ENCODE measurements around the gene PSMB9.

- TF ChIP-seq FOS (IDR thresholded peaks at IDR 0.05; ENCODE audit: low read depth, low read length) = no peak
- TF ChIP-seq, protein P1, sequence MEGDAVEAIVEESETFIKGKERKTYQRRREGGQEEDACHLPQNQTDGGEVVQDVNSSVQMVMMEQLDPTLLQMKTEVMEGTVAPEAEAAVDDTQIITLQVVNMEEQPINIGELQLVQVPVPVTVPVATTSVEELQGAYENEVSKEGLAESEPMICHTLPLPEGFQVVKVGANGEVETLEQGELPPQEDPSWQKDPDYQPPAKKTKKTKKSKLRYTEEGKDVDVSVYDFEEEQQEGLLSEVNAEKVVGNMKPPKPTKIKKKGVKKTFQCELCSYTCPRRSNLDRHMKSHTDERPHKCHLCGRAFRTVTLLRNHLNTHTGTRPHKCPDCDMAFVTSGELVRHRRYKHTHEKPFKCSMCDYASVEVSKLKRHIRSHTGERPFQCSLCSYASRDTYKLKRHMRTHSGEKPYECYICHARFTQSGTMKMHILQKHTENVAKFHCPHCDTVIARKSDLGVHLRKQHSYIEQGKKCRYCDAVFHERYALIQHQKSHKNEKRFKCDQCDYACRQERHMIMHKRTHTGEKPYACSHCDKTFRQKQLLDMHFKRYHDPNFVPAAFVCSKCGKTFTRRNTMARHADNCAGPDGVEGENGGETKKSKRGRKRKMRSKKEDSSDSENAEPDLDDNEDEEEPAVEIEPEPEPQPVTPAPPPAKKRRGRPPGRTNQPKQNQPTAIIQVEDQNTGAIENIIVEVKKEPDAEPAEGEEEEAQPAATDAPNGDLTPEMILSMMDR (conservative IDR thresholded peaks at IDR 0.05; ENCODE audit: low read depth, low read length) = no peak
- no peak for TF ChIP-seq POLR2A (IDR thresholded peaks at IDR 0.05; ENCODE audit: low read depth, low read length)
- no peak for TF ChIP-seq SMC3 (IDR thresholded peaks at IDR 0.05; ENCODE audit: low read depth, low read length)
These were observed 23.1 kb upstream of the PSMB9 start for GRCh38 chr6:32830936-32831335.

All from IMR-90 (cell line).